SU-DHL-6 (cell line): ENCODE results near the gene ARMH1.

Source experiments
- EZH2phosphoT487 ChIP-seq: fragments of 200-600 bp; sonication (generic), shearing (Covaris generic); conservative IDR thresholded peaks from 2 replicates; pipeline ENCODE4 v1.6.1; 2018; ENCODE audit warnings: mild to moderate bottlenecking, antibody characterized with exemption, low read length, moderate library complexity, mixed read lengths
- TF ChIP-seq, protein P1 (sequence below): fragments of 200-600 bp; sonication (generic); IDR thresholded peaks from one replicate; pipeline ENCODE4 v1.5.1; 2017; ENCODE audit warnings: antibody characterized with exemption, mild to moderate bottlenecking, low read length, moderate library complexity; ENCODE audit not compliant: insufficient read depth, poor library complexity, severe bottlenecking

DNA sequence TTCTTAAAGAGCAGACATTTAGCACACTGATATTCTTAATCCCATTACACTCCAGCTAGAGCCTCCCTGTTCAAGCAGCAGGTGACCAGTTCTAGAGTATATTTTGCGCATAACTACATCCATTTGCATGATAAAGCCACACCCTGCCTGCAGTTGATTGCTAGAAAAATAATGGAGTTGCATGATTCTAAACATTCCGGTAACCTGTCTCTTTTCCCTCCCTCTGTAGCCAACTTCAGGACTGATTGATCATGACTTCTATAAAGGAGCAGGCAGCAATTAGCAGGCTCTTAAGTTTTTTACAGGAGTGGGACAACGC, 14.9 kb downstream of the ARMH1 start:
- TF ChIP-seq, protein P1, sequence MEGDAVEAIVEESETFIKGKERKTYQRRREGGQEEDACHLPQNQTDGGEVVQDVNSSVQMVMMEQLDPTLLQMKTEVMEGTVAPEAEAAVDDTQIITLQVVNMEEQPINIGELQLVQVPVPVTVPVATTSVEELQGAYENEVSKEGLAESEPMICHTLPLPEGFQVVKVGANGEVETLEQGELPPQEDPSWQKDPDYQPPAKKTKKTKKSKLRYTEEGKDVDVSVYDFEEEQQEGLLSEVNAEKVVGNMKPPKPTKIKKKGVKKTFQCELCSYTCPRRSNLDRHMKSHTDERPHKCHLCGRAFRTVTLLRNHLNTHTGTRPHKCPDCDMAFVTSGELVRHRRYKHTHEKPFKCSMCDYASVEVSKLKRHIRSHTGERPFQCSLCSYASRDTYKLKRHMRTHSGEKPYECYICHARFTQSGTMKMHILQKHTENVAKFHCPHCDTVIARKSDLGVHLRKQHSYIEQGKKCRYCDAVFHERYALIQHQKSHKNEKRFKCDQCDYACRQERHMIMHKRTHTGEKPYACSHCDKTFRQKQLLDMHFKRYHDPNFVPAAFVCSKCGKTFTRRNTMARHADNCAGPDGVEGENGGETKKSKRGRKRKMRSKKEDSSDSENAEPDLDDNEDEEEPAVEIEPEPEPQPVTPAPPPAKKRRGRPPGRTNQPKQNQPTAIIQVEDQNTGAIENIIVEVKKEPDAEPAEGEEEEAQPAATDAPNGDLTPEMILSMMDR = no peak
- no peak for TF ChIP-seq EZH2phosphoT487
